Stimulated activated CD4-positive, alpha-beta T cell treated with anti-CD3 and anti-CD28 coated beads, Interleukin-2, amount 100 ng/mL, for 24 hours (primary cell): ENCODE results near the gene ZNF747.

Experiments
- DNase-seq, 2 donors: peaks; one replicate each; pipeline ENCODE4 v3.0.0-alpha.2; 2020

The ZNF747 gene

GRCh38 chr16:30534368-30535105 lies at the start of gene ZNF747:
ZNF747 (minus strand) TSS chr16:30534858; CDS start chr16:30534679, 179 bp downstream.
- peak; percentile 92 to 93 for DNase-seq

DNA sequence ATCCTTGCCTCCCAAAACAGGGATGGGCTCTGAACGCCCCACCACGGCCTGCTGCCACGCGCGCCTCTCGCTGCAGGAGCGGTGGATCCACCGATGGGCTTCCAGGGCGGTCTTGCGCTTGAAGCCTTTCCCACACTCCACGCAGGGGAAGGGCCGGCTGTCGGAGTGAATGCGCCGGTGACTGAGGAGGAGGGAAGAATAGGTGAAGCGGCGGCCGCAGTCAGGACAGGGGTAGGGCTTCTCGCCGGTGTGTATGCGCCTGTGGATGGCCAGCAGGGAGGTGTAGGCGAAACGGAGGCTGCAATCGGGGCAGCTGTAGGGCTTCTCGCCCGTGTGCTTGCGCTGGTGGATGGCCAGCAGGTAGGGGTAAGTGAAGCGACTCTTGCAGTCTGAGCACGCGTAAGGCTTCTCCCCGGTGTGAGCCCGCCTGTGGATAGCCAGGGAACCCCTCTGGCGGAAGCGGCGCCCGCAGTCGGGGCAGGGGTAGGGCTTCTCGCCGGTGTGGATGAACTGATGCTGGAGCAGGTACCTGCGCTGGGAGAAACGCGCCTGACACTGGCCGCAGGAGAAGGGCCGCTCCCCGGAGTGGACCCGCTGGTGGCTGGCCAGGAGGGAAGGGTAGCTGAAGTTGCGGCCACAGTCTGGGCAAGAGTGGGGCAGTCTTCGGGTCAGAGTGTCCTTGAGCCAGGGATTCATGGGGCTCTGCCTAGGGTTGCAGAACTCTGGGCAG lies 48.1 kb upstream of the ZNF747 start:
- DNase-seq: no peak

GRCh38 chr16:30581457-30581856 lies 46.8 kb upstream of the ZNF747 start:
- no peak for DNase-seq

- no peak for DNase-seq
Observed at GRCh38 chr16:30574678-30575077, 40.0 kb upstream of the ZNF747 start.

- peak; percentile 91 to 92 for DNase-seq
Observed at GRCh38 chr16:30571445-30572322, 37.0 kb upstream of the ZNF747 start, which contains the start of gene ZNF688. ZNF688 (minus strand) TSS chr16:30571714; CDS start chr16:30571629, 85 bp downstream.

- no peak for DNase-seq
Observed at GRCh38 chr16:30570636-30571444, 36.2 kb upstream of the ZNF747 start.

GRCh38 chr16:30569746-30570635 lies 35.3 kb upstream of the ZNF747 start:
- DNase-seq: no peak

DNA sequence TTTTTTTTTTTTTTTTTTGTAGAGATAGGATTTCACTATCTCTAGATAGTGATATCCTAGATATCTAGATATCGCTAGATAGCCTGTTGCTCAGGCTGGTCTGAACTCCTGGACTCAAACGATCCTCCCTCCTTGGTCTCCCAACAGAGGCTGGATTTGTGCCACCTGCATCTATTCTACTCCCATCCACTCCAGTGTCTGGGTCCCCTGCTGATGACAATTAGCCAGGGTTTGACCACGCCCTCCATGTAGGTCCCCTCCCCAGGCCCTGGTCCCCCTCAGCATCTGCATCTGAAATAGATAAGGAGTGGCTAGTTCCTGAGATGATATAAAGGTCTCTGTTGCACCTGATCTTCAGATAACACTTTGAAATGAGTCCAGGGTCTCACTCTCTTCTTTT lies 34.6 kb upstream of the ZNF747 start:
- DNase-seq: no peak

DNA sequence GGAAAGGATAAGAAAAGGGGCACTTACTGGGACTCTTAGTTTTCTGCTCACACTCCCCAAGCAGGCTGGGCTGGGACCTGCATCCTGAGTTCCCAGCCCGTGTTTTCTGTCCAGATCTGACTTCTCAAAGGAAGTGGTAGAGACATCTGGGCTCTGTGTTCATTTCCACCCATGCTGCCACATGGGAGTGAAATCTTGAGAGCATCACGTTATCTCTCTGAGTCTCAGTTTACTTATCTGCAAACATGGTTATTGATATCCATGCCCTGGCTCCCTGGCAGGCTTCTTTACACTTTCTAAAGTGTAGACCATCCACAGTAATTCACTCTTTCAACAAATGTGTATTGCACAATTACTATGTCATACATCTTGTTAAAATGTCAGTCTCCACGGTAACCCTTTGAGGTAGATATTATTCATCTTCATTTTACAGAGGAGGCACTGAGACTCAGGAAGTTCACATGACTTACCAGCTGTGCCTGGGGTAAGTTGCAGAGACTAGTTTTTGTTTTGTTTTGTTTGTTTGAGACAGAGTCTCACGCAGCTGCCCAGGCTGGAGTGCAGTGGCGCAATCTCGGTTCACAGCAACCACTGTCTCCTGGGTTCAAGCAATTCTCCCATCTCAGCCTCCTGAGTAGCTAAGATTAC lies 33.5 kb upstream of the ZNF747 start:
- peak in 1 of 2 donors; percentile 49 for DNase-seq

GRCh38 chr16:30567160-30567990 lies 32.7 kb upstream of the ZNF747 start:
- DNase-seq: peak; percentile 65 to 75

GRCh38 chr16:30566531-30566930 lies 31.9 kb upstream of the ZNF747 start:
- no peak for DNase-seq

- no peak for DNase-seq
Observed at GRCh38 chr16:30565984-30566383, 31.3 kb upstream of the ZNF747 start.

DNA sequence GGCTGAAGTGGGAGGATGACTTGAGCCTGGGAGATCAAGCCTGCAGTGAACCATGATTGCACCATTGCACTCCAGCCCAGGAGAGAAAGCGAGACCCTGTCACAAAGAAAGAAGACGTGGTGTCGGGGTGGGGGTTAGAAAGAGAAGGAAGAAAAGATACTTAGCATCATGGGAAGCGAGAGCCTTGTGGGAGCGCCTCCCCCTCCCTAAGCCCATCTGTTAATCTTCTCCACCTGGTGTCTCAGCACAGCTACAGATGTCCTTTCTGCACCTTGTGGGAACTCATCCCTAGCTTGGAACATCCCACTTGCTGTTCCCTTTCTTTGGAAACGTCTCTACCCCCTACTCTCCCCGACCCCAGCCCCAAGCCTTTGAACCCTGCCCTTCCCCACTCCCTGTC lies 30.9 kb upstream of the ZNF747 start:
- DNase-seq: no peak

GRCh38 chr16:30562021-30562420 lies 27.4 kb upstream of the ZNF747 start:
- no peak for DNase-seq

- peak in 1 of 2 donors; percentile 40 for DNase-seq
Observed at GRCh38 chr16:30561089-30561816, 26.6 kb upstream of the ZNF747 start.

GRCh38 chr16:30559690-30560089 lies 25.0 kb upstream of the ZNF747 start:
- no peak for DNase-seq

DNA sequence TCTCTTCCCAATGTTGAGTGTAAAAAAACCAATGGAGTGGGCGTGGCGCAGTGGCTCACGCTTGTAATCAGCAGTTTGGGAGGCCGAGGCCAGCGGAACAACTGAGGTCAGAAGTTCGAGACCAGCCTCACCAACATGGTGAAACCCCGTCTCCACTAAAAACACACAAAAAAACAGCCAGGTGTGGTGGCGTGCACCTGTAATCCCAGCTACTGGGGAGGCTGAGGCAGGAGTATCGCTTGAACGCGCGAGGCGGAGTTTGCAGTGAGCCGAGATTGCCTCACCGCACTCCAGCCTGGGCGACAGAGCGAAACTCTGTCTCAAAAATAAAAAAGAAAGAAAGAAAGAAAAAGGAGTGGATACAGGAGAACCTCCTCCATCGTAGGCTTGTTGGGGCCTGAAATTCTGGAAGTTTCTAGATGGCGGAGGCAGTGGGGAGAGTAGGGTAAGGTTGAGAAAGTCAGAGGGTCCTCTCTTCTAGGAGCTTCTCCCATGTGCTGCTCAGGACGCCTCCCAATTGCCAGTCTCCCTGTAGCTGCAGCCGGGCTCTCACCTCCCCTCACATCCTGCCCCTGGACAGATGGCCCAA lies 24.2 kb upstream of the ZNF747 start:
- DNase-seq: no peak

DNA sequence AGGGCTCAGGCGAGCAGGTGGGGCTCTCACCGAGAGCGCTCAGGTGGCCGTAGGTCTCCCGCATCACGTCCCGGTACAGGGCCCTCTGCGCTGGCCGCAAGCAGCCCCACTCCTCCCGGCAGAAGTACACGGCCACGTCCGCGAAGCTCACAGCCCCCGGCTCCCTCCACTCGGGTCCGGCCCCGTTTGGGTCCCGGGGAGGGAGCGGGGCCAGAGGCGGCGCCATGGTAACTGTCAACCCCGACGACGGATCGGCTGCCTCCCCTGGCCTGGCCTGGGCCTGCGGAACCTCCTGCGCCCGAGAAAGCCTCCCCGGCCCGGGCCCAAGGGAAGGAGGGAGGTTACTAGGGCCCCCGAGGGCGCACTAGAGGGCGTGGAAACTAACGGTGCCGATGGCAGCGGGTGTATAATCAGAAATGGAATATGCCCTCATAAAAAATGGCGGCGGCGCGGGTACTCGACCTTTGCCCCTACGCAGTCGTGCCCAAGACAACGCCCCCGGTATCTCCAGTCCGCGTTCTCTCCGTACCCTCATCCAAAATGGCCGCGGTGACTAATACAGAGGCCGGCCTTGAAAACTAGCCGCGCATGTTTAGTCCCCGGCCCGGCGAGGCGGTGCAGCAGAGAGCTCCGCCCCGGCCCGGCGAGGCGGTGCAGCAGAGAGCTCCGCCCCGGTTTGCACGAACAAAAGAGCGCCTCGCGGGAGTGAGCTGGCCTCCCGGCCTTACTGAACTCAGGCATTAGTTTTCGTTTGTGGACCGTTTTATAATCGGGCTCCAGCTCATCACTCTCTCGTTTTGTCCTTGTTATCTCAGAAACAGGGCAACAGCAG lies 23.5 kb upstream of the ZNF747 start, which contains the start of gene ZNF764:
Gene ZNF764 (minus strand): TSS at position 418 of the 832 bp plus-strand sequence. CDS start 192 bp downstream, at position 226.
- DNase-seq: peak; percentile 96 to 97
